GM19193 (cell line): ENCODE data around the gene TMEM229A.

Experiments
- POLR2A ChIP-seq: IDR thresholded peaks from 4 replicates; pipeline ENCODE4 v1.6.1; 2011; ENCODE audit not compliant: insufficient read depth, insufficient read length; ENCODE audit errors: extremely low read depth

The TMEM229A gene

DNA sequence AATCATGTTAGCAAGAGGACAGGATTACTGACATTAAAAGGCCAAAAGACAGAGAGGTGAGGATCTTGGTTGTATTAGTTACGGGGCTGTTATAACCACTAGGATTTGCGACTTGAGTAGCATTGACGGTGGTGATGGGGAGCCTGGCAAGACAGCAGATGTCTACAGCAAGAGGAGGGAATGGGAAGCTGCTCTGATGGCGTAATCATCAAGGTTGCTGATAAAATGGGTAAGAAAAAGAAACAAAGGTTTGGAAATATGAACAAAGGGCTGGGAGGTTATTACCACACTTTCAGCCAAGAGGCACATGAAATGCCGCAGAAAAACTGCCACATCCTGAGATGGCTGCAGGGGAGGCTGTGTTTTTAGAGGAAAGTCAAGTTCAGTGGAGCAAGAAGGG, 33.9 kb downstream of the TMEM229A start:
- TF ChIP-seq POLR2A = no peak

DNA sequence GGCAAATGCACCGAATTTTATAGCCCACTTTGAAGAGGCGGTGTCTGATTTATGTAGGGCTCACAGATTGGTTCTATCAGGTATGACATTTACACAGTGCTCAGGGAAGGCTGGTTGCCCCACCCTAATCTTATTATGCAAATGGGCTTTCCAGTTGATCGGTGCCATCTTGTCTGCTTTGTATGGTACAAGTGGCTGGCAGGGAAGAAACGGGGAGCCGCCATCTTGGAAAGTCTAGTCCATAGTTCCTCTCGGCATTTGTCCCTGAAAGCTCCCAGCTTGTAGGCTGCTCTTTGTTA, 36.6 kb downstream of the TMEM229A start:
- no peak for TF ChIP-seq POLR2A

DNA sequence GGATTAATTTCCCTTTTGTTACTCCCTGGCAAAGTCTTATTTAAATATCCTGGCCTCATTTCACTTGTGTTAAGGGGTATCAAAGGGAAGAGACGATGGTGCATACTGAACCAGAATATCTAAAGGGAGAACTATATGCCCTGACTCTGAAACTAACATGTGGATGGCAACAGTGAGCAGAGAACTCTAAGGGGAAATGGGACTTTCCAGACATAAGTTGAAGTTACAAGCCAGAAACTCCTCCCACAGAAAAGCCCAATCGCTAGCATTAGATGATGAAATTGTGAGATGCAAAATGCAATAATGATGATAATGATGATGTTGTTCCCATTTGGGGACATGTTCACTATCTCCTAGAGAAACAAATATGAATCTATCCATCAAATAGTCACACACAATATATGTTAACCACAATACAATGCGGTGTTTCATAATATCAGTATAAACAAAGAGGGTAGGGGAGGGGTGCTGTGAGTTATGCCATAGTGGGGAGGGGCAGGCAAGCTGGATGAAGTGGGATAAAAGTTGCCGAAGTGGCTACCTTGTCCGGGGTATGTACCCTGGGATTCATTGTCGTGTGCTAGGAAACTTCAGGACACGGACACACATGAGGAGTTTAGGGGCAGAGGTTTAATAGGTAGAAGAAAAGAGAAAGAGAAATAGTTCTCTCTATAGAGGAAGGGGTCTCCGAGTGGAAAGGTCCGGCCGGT, 37.1 kb downstream of the TMEM229A start:
- no peak for TF ChIP-seq POLR2A

DNA sequence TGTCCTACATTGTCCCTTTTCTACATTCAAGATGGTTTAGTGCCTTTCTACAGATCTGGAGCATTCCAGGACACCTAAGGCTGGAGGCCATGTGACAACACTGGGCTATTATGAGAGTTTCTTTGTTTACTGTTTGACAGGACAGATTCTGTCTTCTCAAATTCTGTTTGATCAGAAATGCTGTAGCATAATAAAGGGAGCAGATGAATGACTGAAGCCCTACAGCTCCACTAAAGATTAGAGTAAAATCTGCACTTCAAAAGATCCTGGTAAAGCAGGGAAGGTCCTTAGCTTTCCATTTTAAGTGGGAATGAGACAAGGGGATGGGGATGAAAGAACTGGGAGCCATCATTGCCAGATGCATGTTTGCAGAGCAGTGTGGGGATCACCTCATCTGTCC, 38.4 kb downstream of the TMEM229A start:
- TF ChIP-seq POLR2A = no peak

DNA sequence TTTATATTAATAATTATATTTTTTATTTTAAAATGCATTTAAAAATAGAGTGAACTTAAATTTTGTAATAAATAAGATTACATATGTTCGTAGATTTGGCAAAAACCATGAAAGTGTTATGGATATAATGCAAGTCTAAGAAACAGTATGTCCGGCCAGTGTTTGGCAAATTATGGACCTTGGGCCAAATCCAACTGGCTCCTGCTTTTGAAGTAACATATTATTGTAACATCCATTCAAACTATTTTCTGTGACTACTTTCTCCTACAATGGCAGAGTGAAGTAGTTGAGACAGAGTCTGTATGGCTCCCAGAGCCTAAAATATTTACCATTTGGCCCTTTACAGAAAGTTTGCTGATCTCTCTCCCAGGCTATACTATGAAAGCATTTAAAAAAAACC, 38.9 kb downstream of the TMEM229A start:
- no peak for TF ChIP-seq POLR2A

DNA sequence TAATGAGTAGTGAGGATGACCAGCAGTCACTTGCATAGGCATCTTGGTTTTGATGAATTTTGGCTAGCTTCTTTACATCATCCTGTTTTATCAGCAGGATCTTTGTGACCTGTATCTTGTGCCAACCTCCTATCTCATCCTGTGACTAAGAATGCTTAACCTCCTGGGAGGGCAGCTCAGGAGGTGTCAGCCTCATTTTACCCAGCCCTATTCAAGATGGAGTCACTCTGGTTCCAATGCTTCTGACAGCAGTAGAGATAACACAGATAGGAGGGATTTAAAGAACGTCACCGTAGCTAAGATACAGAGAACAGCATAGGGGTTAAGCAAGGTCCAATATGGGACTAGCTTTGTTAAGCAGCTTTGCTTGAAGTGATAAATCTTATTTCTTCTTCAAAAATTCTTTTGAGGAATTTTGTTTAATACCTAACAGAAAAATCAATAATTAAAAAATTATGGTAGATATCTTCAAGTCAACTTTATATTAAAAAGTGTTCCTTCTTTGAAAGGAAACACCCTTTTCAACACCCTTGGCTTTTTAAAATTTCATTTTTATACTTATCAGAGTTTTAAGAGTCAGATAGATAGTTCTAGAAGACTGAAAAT, 39.9 kb downstream of the TMEM229A start:
- TF ChIP-seq POLR2A = no peak

DNA sequence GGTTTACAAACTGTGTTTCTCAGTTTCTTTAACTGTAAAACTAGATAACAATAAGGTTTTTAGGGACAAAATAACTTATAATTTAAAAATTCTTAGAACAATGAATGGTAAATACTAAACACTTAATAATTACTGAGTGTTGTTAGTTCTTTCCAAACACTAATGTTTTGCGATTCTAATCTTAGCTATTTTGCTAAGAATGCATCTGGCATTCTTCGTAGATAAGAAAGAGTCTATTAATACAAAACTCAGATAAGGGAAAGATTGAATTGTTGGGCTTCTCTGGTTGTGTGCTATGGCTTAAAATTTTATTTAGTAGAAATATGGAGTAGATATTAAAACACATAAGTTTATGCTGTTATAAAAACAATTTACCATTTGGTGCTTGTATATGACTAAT, 45.4 kb downstream of the TMEM229A start:
- no peak for TF ChIP-seq POLR2A
